Tibial nerve (tissue), 4 donors: ENCODE results near the gene CHD6.

ENCODE experiments used
- EP300 ChIP-seq, 2 donors: sonication (generic); formaldehyde crosslinking; IDR thresholded peaks; one replicate each; pipeline ENCODE4 v1.6.1; 2017; ENCODE audit warnings: antibody characterized with exemption in 2 of 2, mild to moderate bottlenecking in 1 of 2
- POLR2A ChIP-seq, 2 donors: fragments of 450-650 bp; IDR thresholded peaks; one replicate each; pipeline ENCODE4 v1.6.1; 2017; ENCODE audit warnings: antibody characterized with exemption in 2 of 2, mild to moderate bottlenecking in 2 of 2, moderate library complexity in 2 of 2
- TF ChIP-seq, protein P1 (sequence below), 5 experiments: fragments of 200-600 bp in 3 of 5; fragments of 450-650 bp in 2 of 5; sonication (generic) in 3 of 5; IDR thresholded peaks; one replicate each; pipeline ENCODE4 v1.5.1; 2016 to 2019; ENCODE audit warnings: antibody characterized with exemption in 5 of 5, mild to moderate bottlenecking in 3 of 5, moderate library complexity in 2 of 5

- TF ChIP-seq, protein P1, sequence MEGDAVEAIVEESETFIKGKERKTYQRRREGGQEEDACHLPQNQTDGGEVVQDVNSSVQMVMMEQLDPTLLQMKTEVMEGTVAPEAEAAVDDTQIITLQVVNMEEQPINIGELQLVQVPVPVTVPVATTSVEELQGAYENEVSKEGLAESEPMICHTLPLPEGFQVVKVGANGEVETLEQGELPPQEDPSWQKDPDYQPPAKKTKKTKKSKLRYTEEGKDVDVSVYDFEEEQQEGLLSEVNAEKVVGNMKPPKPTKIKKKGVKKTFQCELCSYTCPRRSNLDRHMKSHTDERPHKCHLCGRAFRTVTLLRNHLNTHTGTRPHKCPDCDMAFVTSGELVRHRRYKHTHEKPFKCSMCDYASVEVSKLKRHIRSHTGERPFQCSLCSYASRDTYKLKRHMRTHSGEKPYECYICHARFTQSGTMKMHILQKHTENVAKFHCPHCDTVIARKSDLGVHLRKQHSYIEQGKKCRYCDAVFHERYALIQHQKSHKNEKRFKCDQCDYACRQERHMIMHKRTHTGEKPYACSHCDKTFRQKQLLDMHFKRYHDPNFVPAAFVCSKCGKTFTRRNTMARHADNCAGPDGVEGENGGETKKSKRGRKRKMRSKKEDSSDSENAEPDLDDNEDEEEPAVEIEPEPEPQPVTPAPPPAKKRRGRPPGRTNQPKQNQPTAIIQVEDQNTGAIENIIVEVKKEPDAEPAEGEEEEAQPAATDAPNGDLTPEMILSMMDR (IDR thresholded peaks at IDR 0.05) = no peak
- TF ChIP-seq POLR2A (IDR thresholded peaks at IDR 0.05) (no peak), EP300 (IDR thresholded peaks at IDR 0.05) (no peak)
These were observed 32.2 kb upstream of the CHD6 start for GRCh38 chr20:41650231-41650948.
